SK-N-MC (cell line): ENCODE measurements around the gene MTG2.

ENCODE experiments used
- EZH2 ChIP-seq: fragments of 200-600 bp; sonication (generic); IDR thresholded peaks from one replicate; pipeline ENCODE4 v1.6.1; 2017; ENCODE audit warnings: antibody characterized with exemption
- FOXP2 ChIP-seq: optimal IDR thresholded peaks from 2 replicates; pipeline ENCODE3; 2011; ENCODE audit warnings: mild to moderate bottlenecking, moderate library complexity; ENCODE audit not compliant: insufficient read depth; ENCODE audit errors: extremely low read length, control extremely low read depth
- POLR2AphosphoS5 ChIP-seq: IDR thresholded peaks from 2 replicates; pipeline ENCODE4 v1.6.1; 2012; ENCODE audit warnings: mild to moderate bottlenecking, low read depth, low read length, borderline replicate concordance

GRCh38 chr20:62246431-62246830 lies 63.6 kb downstream of the MTG2 start:
- no peak for TF ChIP-seq POLR2AphosphoS5
- no peak for TF ChIP-seq EZH2
- no peak for TF ChIP-seq FOXP2
